Uterus (tissue), 4 donors: ENCODE data around the gene BACE2. TPM values are rescaled to one million over a fixed set of nuclear protein-coding genes. Genes with fewer than 3 reads are reported as not detected.
"Not testable (repeated sequence)": the region's sequence is repeated elsewhere in the genome, so short reads cannot be mapped to it uniquely, and the experiment has no call there.

Source experiments
- DNase-seq, 2 donors: peaks; one replicate each; pipeline ENCODE4 v3.0.0-alpha.2; 2019 to 2020
- H3K27ac ChIP-seq, 2 donors: fragments of 200-600 bp; sonication (generic); 1 replicate in 1 of 2; 2 replicates in 1 of 2; pipeline ENCODE4 v1.5.1; 2016 to 2018
- H3K27me3 ChIP-seq, 2 donors: fragments of 200-600 bp; sonication (generic); one replicate each; pipeline ENCODE4 v1.5.1; 2018 to 2019; ENCODE audit warnings: control low read depth in 1 of 2
- H3K36me3 ChIP-seq, 2 donors: fragments of 200-600 bp; sonication (generic); one replicate each; pipeline ENCODE4 v1.5.1; 2019; ENCODE audit warnings: control low read depth in 1 of 2
- H3K4me1 ChIP-seq, 2 donors: fragments of 200-600 bp; sonication (generic); one replicate each; pipeline ENCODE4 v1.5.1; 2018 to 2019; ENCODE audit warnings: control low read depth in 1 of 2
- H3K4me3 ChIP-seq, 2 donors: fragments of 200-600 bp; sonication (generic); 1 replicate in 1 of 2; 2 replicates in 1 of 2; pipeline ENCODE4 v1.5.1; 2018 to 2019; ENCODE audit warnings: mild to moderate bottlenecking in 1 of 2
- H3K9me3 ChIP-seq, 2 donors: fragments of 200-600 bp; sonication (generic); one replicate each; pipeline ENCODE4 v1.5.1; 2019; ENCODE audit warnings: control low read depth in 1 of 2
- CTCF ChIP-seq, 4 experiments: fragments of 200-600 bp in 2 of 4; fragments of 450-650 bp in 2 of 4; sonication (generic) in 2 of 4; IDR thresholded peaks; one replicate each; pipeline ENCODE4 v1.5.1; 2016 to 2019; ENCODE audit warnings: antibody characterized with exemption in 4 of 4, mild to moderate bottlenecking in 2 of 4, moderate library complexity in 1 of 4
- POLR2A ChIP-seq, 2 donors: fragments of 450-650 bp; IDR thresholded peaks; one replicate each; pipeline ENCODE4 v1.6.1; 2016; ENCODE audit warnings: antibody characterized with exemption in 2 of 2, mild to moderate bottlenecking in 1 of 2, moderate library complexity in 1 of 2
- intact Hi-C: fragments of 100-400 bp; cut with DNase I; formaldehyde crosslinking; loops from one replicate; pipeline ENCODE4 v1.15.1; 2023; ENCODE audit warnings: low total_unique reads
- total RNA-seq, 4 donors: library from RNA; depleted of rRNA in 3 of 4; stranded (reverse); fragments of >200 nt in 3 of 4; gene quantifications; one replicate each; pipeline versions ENCODE4 v1.1.0 to v1.2.4, GENCODE V29; 2014 to 2023
- donor health status: DM: yes; HTN: yes; CAD: no.

Gene BACE2
- total RNA-seq, 4 donors from 2014 or later: 22.8 to 98.8 (median 76.5) TPM

- intact Hi-C loops: no loop called here
- no peak for DNase-seq
- Histone ChIP-seq H3K4me1 (no peaks in the 10 kb centered on the region), H3K4me3 (no peak overlapping the region), H3K27me3 (no peaks in the 10 kb centered on the region), H3K36me3 (no peaks in the 10 kb centered on the region), H3K27ac (no peak overlapping the region), H3K9me3 (no peaks in the 10 kb centered on the region)
- TF ChIP-seq POLR2A (IDR thresholded peaks at IDR 0.05) (no peak), CTCF (IDR thresholded peaks at IDR 0.05) (no peak)
Observed at GRCh38 chr21:41233916-41234315, 66.0 kb downstream of the BACE2 start.

GRCh38 chr21:41234569-41234968, 66.6 kb downstream of the BACE2 start:
- H3K4me3 ChIP-seq: no peak overlapping the region
- TF ChIP-seq POLR2A (IDR thresholded peaks at IDR 0.05) (no peak), CTCF (IDR thresholded peaks at IDR 0.05) (no peak)
- no peaks in the 10 kb centered on the region for H3K9me3 ChIP-seq
- intact Hi-C loops: no loop called here
- H3K27me3 ChIP-seq: no peaks in the 10 kb centered on the region
- H3K36me3 ChIP-seq: no peaks in the 10 kb centered on the region
- no peak for DNase-seq
- no peak overlapping the region for H3K27ac ChIP-seq
- H3K4me1 ChIP-seq: no peaks in the 10 kb centered on the region

GRCh38 chr21:41235201-41235600, 67.2 kb downstream of the BACE2 start:
- Histone ChIP-seq H3K27me3 (no peaks in the 10 kb centered on the region), H3K27ac (no peak overlapping the region), H3K4me1 (no peaks in the 10 kb centered on the region), H3K4me3 (no peak overlapping the region), H3K9me3 (no peaks in the 10 kb centered on the region), H3K36me3 (no peaks in the 10 kb centered on the region)
- TF ChIP-seq POLR2A (IDR thresholded peaks at IDR 0.05): no peak
- no peak for TF ChIP-seq CTCF (IDR thresholded peaks at IDR 0.05)
- no peak for DNase-seq
- intact Hi-C loops: no loop called here

- no peak overlapping the region for H3K27ac ChIP-seq
Observed at GRCh38 chr21:41236352-41236973, 68.5 kb downstream of the BACE2 start.

GRCh38 chr21:41238081-41238796, 70.3 kb downstream of the BACE2 start:
- H3K9me3 ChIP-seq, H3K36me3 ChIP-seq, H3K4me3 ChIP-seq, intact Hi-C loops, H3K4me1 ChIP-seq, DNase-seq, H3K27ac ChIP-seq, H3K27me3 ChIP-seq: not testable (repeated sequence)

More at GRCh38 chr21:41236352-41236973, 68.5 kb downstream of the BACE2 start:
- intact Hi-C loops: no loop called here
- DNase-seq: no peak
- Histone ChIP-seq H3K27me3 (no peaks in the 10 kb centered on the region), H3K4me1 (no peaks in the 10 kb centered on the region), H3K36me3 (no peaks in the 10 kb centered on the region), H3K9me3 (no peaks in the 10 kb centered on the region), H3K4me3 (no peak overlapping the region)
- no peak for TF ChIP-seq POLR2A (IDR thresholded peaks at IDR 0.05)
- no peak for TF ChIP-seq CTCF (IDR thresholded peaks at IDR 0.05)
